IgD-negative memory B cell (primary cell): Measurements from ENCODE around the gene CABCOCO1. TPM values are rescaled to one million over a fixed set of nuclear protein-coding genes. Genes with fewer than 3 reads are reported as not detected.
"Not testable (repeated sequence)": the region's sequence is repeated elsewhere in the genome, so short reads cannot be mapped to it uniquely, and the experiment has no call there.

ENCODE experiments used
- H3K27ac Mint-ChIP-seq, 3 donors: one replicate each; pipeline ENCODE4 v1.8.0; 2020 to 2022; ENCODE audit warnings: mild to moderate bottlenecking in 3 of 3, mixed read lengths in 3 of 3, moderate library complexity in 1 of 3
- H3K27me3 Mint-ChIP-seq: one replicate; pipeline ENCODE4 v1.8.0; 2021; ENCODE audit warnings: mixed read lengths
- H3K36me3 Mint-ChIP-seq: one replicate; pipeline ENCODE4 v1.8.0; 2020; ENCODE audit warnings: mild to moderate bottlenecking, mixed read lengths
- H3K4me1 Mint-ChIP-seq, 3 donors: one replicate each; pipeline ENCODE4 v1.8.0; 2020 to 2022; ENCODE audit warnings: mixed read lengths in 3 of 3, mild to moderate bottlenecking in 1 of 3
- H3K4me3 Mint-ChIP-seq, 4 donors: one replicate each; pipeline ENCODE4 v1.8.0; 2020 to 2022; ENCODE audit warnings: mild to moderate bottlenecking in 4 of 4, mixed read lengths in 4 of 4, moderate library complexity in 3 of 4
- H3K9me3 Mint-ChIP-seq, 3 donors: one replicate each; pipeline ENCODE4 v1.8.0; 2020 to 2021; ENCODE audit warnings: mixed read lengths in 3 of 3, mild to moderate bottlenecking in 1 of 3
- polyA plus RNA-seq: library from polyadenylated mRNA; unstranded; fragments of 300-500 nt; fragmentation: Illumina TruSeq; gene quantifications from one replicate; pipeline ENCODE4 v1.2.3, GENCODE V29; 2021

Gene CABCOCO1
- polyA plus RNA-seq, 1 donor from 2014 or later: not detected

- Mint-ChIP-seq H3K4me1 (no peaks in the 10 kb centered on the region), H3K27me3 (peaks cover 1% of the 10 kb centered on the region), H3K9me3 (no peaks in the 10 kb centered on the region)
These were observed 10.6 kb downstream of the CABCOCO1 start for GRCh38 chr10:61673360-61673759.

GRCh38 chr10:61682323-61682722, 19.6 kb downstream of the CABCOCO1 start:
- H3K27me3 Mint-ChIP-seq: no peaks in the 10 kb centered on the region
- no peak overlapping the region for H3K27ac Mint-ChIP-seq
- no peaks in the 10 kb centered on the region for H3K9me3 Mint-ChIP-seq
- H3K4me1 Mint-ChIP-seq: no peaks in the 10 kb centered on the region
- no peaks in the 10 kb centered on the region for H3K36me3 Mint-ChIP-seq
- no peak overlapping the region for H3K4me3 Mint-ChIP-seq

More at GRCh38 chr10:61673360-61673759, 10.6 kb downstream of the CABCOCO1 start:
- Mint-ChIP-seq H3K27ac (no peak overlapping the region), H3K4me3 (no peak overlapping the region), H3K36me3 (no peaks in the 10 kb centered on the region)

GRCh38 chr10:61683319-61683718, 20.6 kb downstream of the CABCOCO1 start:
- H3K27ac Mint-ChIP-seq: no peak overlapping the region
- H3K27me3 Mint-ChIP-seq: no peaks in the 10 kb centered on the region
- no peaks in the 10 kb centered on the region for H3K4me1 Mint-ChIP-seq
- no peak overlapping the region for H3K4me3 Mint-ChIP-seq
- no peaks in the 10 kb centered on the region for H3K36me3 Mint-ChIP-seq
- H3K9me3 Mint-ChIP-seq: no peaks in the 10 kb centered on the region

- Mint-ChIP-seq H3K36me3 (no peaks in the 10 kb centered on the region), H3K27me3 (no peaks in the 10 kb centered on the region), H3K4me1 (no peaks in the 10 kb centered on the region), H3K9me3 (no peaks in the 10 kb centered on the region), H3K27ac (no peak overlapping the region), H3K4me3 (no peak overlapping the region)
These were observed 22.3 kb downstream of the CABCOCO1 start for GRCh38 chr10:61684894-61685507.

- H3K4me3 Mint-ChIP-seq: no peak overlapping the region
- no peaks in the 10 kb centered on the region for H3K36me3 Mint-ChIP-seq
These were observed 26.0 kb downstream of the CABCOCO1 start for GRCh38 chr10:61688551-61689308.

GRCh38 chr10:61691667-61692066, 28.9 kb downstream of the CABCOCO1 start:
- not testable (repeated sequence) for H3K4me1 Mint-ChIP-seq, H3K27ac Mint-ChIP-seq, H3K9me3 Mint-ChIP-seq, H3K4me3 Mint-ChIP-seq, H3K36me3 Mint-ChIP-seq, H3K27me3 Mint-ChIP-seq

More at GRCh38 chr10:61688551-61689308, 26.0 kb downstream of the CABCOCO1 start:
- Mint-ChIP-seq H3K27me3 (peaks cover 2% of the 10 kb centered on the region), H3K27ac (no peak overlapping the region), H3K9me3 (peaks cover 0 to 2% (median 0%) of the 10 kb centered on the region in 3 donors), H3K4me1 (no peaks in the 10 kb centered on the region)

GRCh38 chr10:61692447-61693010, 29.8 kb downstream of the CABCOCO1 start:
- H3K36me3 Mint-ChIP-seq: no peaks in the 10 kb centered on the region
- no peaks in the 10 kb centered on the region for H3K4me1 Mint-ChIP-seq
- peaks cover 2% of the 10 kb centered on the region for H3K27me3 Mint-ChIP-seq
- H3K9me3 Mint-ChIP-seq: peaks cover 0 to 2% (median 0%) of the 10 kb centered on the region in 3 donors
- H3K4me3 Mint-ChIP-seq: no peak overlapping the region
- no peak overlapping the region for H3K27ac Mint-ChIP-seq

GRCh38 chr10:61698968-61699655, 36.4 kb downstream of the CABCOCO1 start:
- no peaks in the 10 kb centered on the region for H3K4me1 Mint-ChIP-seq
- H3K36me3 Mint-ChIP-seq: no peaks in the 10 kb centered on the region
- H3K27ac Mint-ChIP-seq: no peak overlapping the region
- H3K9me3 Mint-ChIP-seq: no peaks in the 10 kb centered on the region
- no peaks in the 10 kb centered on the region for H3K27me3 Mint-ChIP-seq
- no peak overlapping the region for H3K4me3 Mint-ChIP-seq

GRCh38 chr10:61701055-61701705, 38.5 kb downstream of the CABCOCO1 start:
- H3K27me3 Mint-ChIP-seq: no peaks in the 10 kb centered on the region
- no peaks in the 10 kb centered on the region for H3K36me3 Mint-ChIP-seq
- no peaks in the 10 kb centered on the region for H3K4me1 Mint-ChIP-seq
- H3K9me3 Mint-ChIP-seq: no peaks in the 10 kb centered on the region
- H3K4me3 Mint-ChIP-seq: no peak overlapping the region
- no peak overlapping the region for H3K27ac Mint-ChIP-seq

GRCh38 chr10:61701706-61702105, 39.0 kb downstream of the CABCOCO1 start:
- H3K4me1 Mint-ChIP-seq: no peaks in the 10 kb centered on the region
- H3K27me3 Mint-ChIP-seq: no peaks in the 10 kb centered on the region
- peaks cover under 1% of the 10 kb centered on the region for H3K36me3 Mint-ChIP-seq
- H3K9me3 Mint-ChIP-seq: no peaks in the 10 kb centered on the region
- H3K4me3 Mint-ChIP-seq: no peak overlapping the region
- no peak overlapping the region for H3K27ac Mint-ChIP-seq

- Mint-ChIP-seq H3K9me3 (no peaks in the 10 kb centered on the region), H3K4me3 (no peak overlapping the region), H3K4me1 (no peaks in the 10 kb centered on the region), H3K36me3 (peaks cover 2% of the 10 kb centered on the region), H3K27ac (no peak overlapping the region), H3K27me3 (no peaks in the 10 kb centered on the region)
These were observed 39.9 kb downstream of the CABCOCO1 start for GRCh38 chr10:61702584-61702983.

GRCh38 chr10:61705022-61705613, 42.4 kb downstream of the CABCOCO1 start:
- Mint-ChIP-seq H3K27ac (no peak overlapping the region), H3K4me1 (no peaks in the 10 kb centered on the region), H3K4me3 (no peak overlapping the region), H3K36me3 (peaks cover 2% of the 10 kb centered on the region), H3K27me3 (no peaks in the 10 kb centered on the region), H3K9me3 (no peaks in the 10 kb centered on the region)

GRCh38 chr10:61708846-61709245, 46.1 kb downstream of the CABCOCO1 start:
- peaks cover 0 to 3% (median 0%) of the 10 kb centered on the region in 3 donors for H3K9me3 Mint-ChIP-seq
- H3K36me3 Mint-ChIP-seq: peaks cover 2% of the 10 kb centered on the region
- peaks cover 0 to 1% (median 0%) of the 10 kb centered on the region in 3 donors for H3K4me1 Mint-ChIP-seq
- H3K27ac Mint-ChIP-seq: no peak overlapping the region
- H3K4me3 Mint-ChIP-seq: no peak overlapping the region
- peaks cover 3% of the 10 kb centered on the region for H3K27me3 Mint-ChIP-seq

GRCh38 chr10:61712105-61712504, 49.4 kb downstream of the CABCOCO1 start:
- H3K9me3 Mint-ChIP-seq, H3K27ac Mint-ChIP-seq, H3K27me3 Mint-ChIP-seq, H3K36me3 Mint-ChIP-seq, H3K4me1 Mint-ChIP-seq, H3K4me3 Mint-ChIP-seq: not testable (repeated sequence)
